Midbrain (tissue), 1 donor: Measurements from ENCODE around the gene LTBP1.
A peak's percentile ranks its signal among the peaks of the same experiment; 100 is the strongest.

Experiments used
- DNase-seq: peaks from one replicate; lab custom pipeline; 2025; lab: John Stamatoyannopoulos, UW

LTBP1 gene

DNA sequence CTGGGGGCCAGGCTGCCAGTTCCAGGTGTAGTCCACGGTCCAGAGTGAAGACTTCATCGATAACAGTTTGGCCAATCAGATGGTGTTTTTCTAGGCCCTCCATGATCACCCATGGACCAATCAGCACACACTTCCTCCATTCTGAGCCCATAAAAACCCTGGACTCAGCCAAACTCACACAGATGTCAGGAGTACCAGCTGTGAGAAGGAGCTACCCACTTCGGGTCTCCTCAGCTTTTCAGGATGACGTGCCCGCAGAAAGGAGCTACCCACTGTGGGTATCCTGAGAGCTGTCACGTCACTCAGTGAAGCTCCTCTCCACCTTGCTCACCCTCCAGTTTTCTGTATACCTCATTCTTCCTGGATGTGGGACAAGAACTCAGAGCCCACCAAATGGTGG lies 319.7 kb downstream of the LTBP1 start:
- no peak for DNase-seq

DNA sequence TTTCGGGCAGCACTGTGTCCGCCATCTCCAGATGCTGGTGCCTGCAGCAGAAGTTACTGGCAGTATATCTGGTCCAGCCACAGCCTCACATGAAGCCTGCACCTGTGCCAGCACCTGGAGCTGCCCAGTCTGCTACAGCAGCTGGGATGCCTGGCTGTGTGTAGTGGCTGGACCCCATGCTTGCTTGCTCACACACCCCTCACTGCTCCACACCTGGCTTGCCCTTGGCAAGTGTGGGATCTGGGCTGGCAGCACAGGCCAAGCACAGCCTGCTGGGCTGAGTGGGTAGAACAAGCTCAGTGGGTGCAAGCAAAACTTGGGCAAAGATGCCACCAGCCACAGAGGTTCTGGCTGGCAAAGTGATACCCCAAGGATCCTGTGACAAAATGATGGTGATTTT lies 320.3 kb downstream of the LTBP1 start:
- no peak for DNase-seq

GRCh38 chr2:33267756-33268155 lies 321.0 kb downstream of the LTBP1 start:
- DNase-seq, result no peak

DNA sequence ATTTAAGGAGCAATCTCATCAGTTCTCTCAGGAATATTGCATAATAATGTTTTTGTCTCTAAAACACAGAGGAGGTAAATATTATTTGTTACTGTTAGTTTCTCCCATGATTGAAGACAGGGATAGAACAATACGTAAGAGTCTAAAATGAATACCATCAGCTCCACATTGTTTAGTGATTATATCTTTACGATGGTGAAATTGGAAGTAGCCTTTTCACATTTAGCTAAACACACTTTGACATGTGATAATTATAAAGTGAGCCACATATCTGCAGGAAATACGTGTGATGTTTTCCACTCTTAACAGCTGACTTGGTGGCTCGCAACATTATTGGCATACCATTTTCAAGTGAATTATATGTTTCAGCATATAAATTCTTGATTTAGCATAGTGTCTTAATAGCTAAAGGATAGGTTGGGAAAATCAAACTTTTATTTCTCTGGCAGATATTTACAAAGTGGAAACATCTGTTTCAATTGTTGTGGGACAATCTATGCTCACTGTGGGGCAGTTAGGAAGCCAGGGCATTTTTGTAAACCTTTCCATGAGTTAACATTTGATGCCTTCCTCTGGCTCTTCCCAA lies 321.6 kb downstream of the LTBP1 start:
- DNase-seq, result no peak

GRCh38 chr2:33272001-33272400 lies 325.2 kb downstream of the LTBP1 start:
- DNase-seq, result no peak

DNA sequence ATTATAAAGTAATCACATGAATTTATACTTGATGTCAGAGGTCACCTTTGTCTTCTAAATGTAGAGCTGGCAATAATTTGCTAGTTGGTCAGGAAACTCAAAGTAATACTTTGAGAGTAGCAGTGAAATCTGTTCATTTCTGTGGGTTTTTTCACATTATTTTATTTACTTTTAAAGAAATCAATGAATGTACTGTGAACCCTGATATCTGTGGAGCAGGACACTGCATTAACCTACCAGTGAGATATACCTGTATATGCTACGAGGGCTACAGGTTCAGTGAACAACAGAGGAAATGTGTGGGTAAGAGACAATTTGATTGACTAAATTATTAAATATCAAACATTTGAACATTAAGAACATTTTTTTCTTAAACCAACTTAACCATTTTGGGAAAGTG lies 326.7 kb downstream of the LTBP1 start:
- DNase-seq, result no peak

GRCh38 chr2:33274524-33274923 lies 327.8 kb downstream of the LTBP1 start:
- DNase-seq, result no peak

GRCh38 chr2:33275689-33276444 lies 329.1 kb downstream of the LTBP1 start:
- no peak for DNase-seq

DNA sequence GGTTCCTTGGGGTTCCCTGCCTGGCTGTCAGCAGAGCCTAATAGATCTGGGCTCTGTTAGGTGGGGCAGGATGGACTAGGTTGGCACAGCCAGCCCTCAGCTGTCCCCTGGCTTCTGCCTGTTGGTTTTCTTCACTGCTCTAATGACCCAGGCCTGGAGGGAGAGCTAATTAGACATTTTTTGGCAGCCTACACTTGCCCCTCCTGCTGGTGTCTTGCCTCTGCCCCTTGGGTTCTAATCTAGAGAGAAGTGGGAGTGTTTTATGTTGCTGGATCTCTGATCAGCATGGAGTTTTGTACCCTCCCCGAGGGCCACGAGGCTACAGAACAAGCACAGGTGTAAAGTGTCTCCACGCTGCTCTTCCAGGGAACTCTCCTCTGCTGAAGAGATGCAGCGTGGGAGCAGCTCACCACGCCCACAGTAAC lies 330.3 kb downstream of the LTBP1 start:
- DNase-seq, result no peak

GRCh38 chr2:33278245-33278943 lies 331.6 kb downstream of the LTBP1 start:
- DNase-seq, result peak; percentile 12

DNA sequence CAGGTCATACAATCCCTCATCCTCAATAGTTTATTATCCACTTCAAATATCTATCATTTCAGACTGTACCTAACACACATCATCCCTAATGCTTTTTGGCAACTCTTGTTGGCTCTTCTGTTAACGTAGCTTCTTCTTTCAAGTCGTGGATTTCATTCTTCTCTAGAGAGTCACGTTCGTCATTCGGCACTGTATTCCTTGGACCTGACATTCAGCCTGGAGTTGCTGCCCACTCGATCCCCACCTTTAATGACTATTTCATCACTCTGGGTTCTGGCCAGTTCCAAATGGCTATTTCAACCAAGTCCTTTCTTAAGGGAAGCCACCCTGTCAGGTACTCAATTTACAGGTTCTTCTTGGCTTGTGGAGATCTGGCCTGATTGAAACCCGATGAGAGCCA lies 337.5 kb downstream of the LTBP1 start:
- DNase-seq, result no peak

GRCh38 chr2:33287507-33288005 lies 340.8 kb downstream of the LTBP1 start:
- DNase-seq, result no peak

- no peak for DNase-seq
Measured at GRCh38 chr2:33288011-33288410, 341.3 kb downstream of the LTBP1 start.

DNA sequence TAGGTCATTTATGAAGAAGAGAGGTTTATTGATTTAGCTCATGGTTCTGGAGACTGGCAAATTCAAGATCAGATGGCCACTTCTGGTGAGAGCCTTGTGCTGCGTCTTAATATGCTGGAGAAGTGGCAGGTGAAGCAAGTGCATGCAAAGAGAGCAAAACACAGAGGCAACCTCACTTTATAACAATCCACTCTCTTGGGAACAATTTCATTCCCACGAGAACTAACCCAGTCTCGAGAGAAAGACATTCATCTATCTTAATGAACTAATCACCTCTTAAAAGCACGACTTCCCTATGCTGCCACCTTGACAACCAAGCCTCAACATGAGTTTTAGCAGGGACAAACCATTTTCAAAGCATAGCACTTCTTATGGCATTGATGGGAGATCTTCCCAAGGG lies 343.2 kb downstream of the LTBP1 start:
- DNase-seq, result no peak

- DNase-seq, result no peak
Measured at GRCh38 chr2:33291278-33292013, 344.7 kb downstream of the LTBP1 start.

DNA sequence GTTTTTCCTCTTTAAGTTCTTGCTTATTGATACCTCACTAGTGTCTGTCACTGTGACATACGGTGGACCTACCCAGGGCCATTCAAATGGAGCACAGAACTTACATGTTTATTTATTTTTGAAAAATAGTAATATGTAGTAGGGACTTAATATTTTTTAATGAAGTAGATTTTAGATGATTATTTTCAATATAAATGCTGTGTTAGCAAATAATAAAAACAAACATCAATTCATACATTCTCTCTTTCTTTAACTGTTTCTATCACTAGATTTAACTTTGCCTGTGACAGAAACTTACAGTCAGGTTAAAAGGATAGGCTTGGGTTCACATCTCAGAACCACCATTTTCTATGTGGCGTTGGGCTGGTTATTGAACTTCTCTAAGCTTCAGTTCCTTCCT lies 345.3 kb downstream of the LTBP1 start:
- DNase-seq, result no peak

- no peak for DNase-seq
Measured at GRCh38 chr2:33292981-33293595, 346.3 kb downstream of the LTBP1 start.

GRCh38 chr2:33298233-33298632 lies 351.5 kb downstream of the LTBP1 start:
- DNase-seq, result no peak

- no peak for DNase-seq
Measured at GRCh38 chr2:33301355-33301754, 354.6 kb downstream of the LTBP1 start.

DNA sequence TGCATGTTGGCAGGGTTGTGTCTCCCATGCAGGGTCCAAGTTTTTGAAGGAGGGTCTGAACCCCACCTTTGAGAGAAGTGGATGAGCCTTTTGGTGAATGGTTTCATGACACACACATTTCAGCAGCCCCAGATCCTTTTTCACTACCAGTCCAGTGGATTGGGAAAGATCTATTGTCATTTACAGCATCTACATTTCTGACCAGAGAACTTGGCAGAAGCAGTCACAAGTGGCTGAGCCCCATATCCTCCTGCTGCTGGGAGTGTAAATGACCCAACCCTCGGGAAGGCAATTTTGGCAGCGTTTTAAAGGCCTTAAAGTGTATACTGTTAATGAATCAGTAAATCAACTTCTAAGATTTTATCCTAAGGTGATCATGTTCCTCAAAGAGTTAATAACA lies 355.6 kb downstream of the LTBP1 start:
- DNase-seq, result no peak

DNA sequence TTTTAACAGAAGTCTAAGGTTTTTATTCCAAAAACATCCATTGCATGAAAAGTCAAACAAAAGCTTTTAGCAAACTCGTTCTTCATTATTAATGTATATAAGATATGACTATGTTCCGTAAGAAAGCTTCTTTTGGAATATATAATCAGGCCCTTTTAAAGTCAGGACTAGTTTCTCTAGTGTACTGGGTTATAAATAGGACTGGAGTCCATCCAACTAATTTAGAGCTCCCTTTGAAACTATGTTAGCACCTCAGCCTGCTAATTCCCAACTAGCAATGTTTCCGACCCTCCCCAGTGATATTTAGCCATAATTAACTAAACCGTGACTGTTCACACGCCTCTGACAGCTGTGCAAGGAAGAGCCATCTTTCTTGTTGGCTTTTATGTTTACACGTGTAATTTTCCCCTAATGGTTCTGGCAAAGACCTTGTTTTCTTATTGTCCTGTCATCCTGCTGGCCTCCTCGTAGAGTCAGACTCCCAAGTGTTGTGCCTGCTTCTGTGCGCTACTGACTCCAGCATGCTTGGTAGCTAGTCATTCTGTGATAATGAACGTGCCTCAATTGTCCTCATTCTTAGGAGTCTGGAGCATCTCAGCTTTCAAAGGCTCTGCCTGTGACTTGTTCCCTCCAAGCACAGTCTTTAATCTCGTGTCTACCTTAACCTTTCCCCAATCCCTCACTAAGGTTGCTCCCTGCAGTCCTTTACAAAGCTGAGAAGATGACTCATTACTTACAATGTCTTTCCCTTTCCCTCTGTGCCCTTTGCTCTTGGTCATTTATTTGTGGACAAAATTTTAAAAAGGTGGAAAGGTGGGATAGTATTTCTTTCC lies 357.5 kb downstream of the LTBP1 start:
- no peak for DNase-seq
